ENCODE measurements around the gene PIKFYVE. TPM values are rescaled to one million over a fixed set of nuclear protein-coding genes. Genes with fewer than 3 reads are reported as not detected.

PIKFYVE gene
- total and polyA plus RNA-seq, 10 of the 15 experiments (the other 5 are each of a cell fraction or from before 2014, with no cell fraction given) = 5.2 to 41.7 (median 19.6) TPM

GRCh38 chr2:208235860-208236259, 30.2 kb upstream of the PIKFYVE start:
- H3K4me1 ChIP-seq (ENCODE audit: control insufficient read depth, insufficient read depth, low read length) = no peaks in the 10 kb centered on the region
- no peaks in the 10 kb centered on the region for H4K20me1 ChIP-seq (ENCODE audit: control insufficient read depth, insufficient read depth)
- H3K9ac ChIP-seq (ENCODE audit: control insufficient read depth, insufficient read depth, low read length) = no peak overlapping the region
- no peak for DNase-seq (ENCODE audit: low read depth, low spot score)
- intact Hi-C loops (cut with micrococcal nuclease; ENCODE audit: unreplicated experiment) (no loop called here), in situ Hi-C loops (cut with MboI) (no loop called here)
- H3K27ac ChIP-seq (ENCODE audit: control insufficient read depth, insufficient read depth) = no peak overlapping the region
- TF ChIP-seq, protein P1, sequence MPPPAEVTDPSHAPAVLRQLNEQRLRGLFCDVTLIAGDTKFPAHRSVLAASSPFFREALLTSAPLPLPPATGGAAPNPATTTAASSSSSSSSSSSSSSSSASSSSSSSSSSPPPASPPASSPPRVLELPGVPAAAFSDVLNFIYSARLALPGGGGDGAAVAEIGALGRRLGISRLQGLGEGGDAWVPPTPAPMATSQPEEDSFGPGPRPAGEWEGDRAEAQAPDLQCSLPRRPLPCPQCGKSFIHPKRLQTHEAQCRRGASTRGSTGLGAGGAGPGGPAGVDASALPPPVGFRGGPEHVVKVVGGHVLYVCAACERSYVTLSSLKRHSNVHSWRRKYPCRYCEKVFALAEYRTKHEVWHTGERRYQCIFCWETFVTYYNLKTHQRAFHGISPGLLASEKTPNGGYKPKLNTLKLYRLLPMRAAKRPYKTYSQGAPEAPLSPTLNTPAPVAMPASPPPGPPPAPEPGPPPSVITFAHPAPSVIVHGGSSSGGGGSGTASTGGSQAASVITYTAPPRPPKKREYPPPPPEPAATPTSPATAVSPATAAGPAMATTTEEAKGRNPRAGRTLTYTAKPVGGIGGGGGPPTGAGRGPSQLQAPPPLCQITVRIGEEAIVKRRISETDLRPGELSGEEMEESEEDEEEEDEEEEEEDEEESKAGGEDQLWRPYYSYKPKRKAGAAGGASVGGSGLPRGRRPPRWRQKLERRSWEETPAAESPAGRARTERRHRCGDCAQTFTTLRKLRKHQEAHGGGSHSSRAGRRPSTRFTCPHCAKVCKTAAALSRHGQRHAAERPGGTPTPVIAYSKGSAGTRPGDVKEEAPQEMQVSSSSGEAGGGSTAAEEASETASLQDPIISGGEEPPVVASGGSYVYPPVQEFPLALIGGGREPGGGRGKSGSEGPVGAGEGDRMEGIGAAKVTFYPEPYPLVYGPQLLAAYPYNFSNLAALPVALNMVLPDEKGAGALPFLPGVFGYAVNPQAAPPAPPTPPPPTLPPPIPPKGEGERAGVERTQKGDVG (CRISPR knock-in tag; IDR thresholded peaks at IDR 0.05) = no peak
- TF ChIP-seq CBX5 (IDR thresholded peaks at IDR 0.05; ENCODE audit: low read depth) (no peak), TCF12 (IDR thresholded peaks at IDR 0.05; ENCODE audit: low read depth, low read length) (no peak), SUZ12 (IDR thresholded peaks at IDR 0.05; ENCODE audit: unreplicated experiment) (no peak), ZNF384 (IDR thresholded peaks at IDR 0.05; ENCODE audit: borderline replicate concordance, low read depth, low read length) (no peak), EZH2 (IDR thresholded peaks at IDR 0.05; ENCODE audit: borderline replicate concordance, control insufficient read depth, low read depth, low read length) (no peak)
- no peak overlapping the region for H3K4me3 ChIP-seq
- no peaks in the 10 kb centered on the region for H3K79me2 ChIP-seq (ENCODE audit: control insufficient read depth, insufficient read depth, low read length)
- RAD21 ChIA-PET (ENCODE audit: unreplicated experiment) = no interaction called here
- no peak for FAIRE-seq
- no peaks in the 10 kb centered on the region for H3K27me3 ChIP-seq (replicated peaks in 1 of 2; ENCODE audit: control insufficient read depth in 2 of 2, insufficient read depth in 2 of 2, low read length in 1 of 2)
- WGBS (ENCODE audit: insufficient coverage, insufficient replicate concordance, low lambda C conversion rate, missing lambda C conversion rate) = 92% methylated on average over 2 of the region's 2 CpGs
- SMC1A ChIA-PET (ENCODE audit: uncharacterized antibody, unreplicated experiment) = no interaction called here
- H3K9me3 ChIP-seq (replicated peaks; ENCODE audit: control insufficient read depth, insufficient read depth, low read length) = 0 out of 3 replicates have a peak, but pooled peaks cover 2% of the 10 kb centered on the region
- POLR2A ChIA-PET = no interaction called here
- H3K36me3 ChIP-seq (ENCODE audit: control insufficient read depth in 2 of 2, insufficient read depth in 2 of 2, low read length in 1 of 2) = peaks cover 0 to 4% of the 10 kb centered on the region in 2 experiments; a peak in 3 of 4 replicates
- no peak overlapping the region for H2AFZ ChIP-seq (ENCODE audit: control insufficient read depth, low read depth, low read length)
- no TSS peak for BruUV-seq (replicated peaks)
- CTCF ChIA-PET = no interaction called here
- ATAC-seq = no peak
- H3K4me2 ChIP-seq (ENCODE audit: control insufficient read depth, insufficient read depth) = no peak overlapping the region

Measured in GM12878 (cell line).